Fibroblast of skin of abdomen (primary cell): Measurements from ENCODE around the gene PLS3. TPM values are rescaled to one million over a fixed set of nuclear protein-coding genes. Genes with fewer than 3 reads are reported as not detected.
"Not testable (repeated sequence)": the region's sequence is repeated elsewhere in the genome, so short reads cannot be mapped to it uniquely, and the experiment has no call there.

Experiments used
- DNase-seq: peaks from one replicate; pipeline ENCODE4 v3.0.0-alpha.2; 2013
- polyA plus RNA-seq, 2 experiments: library from polyadenylated mRNA; unstranded; fragments of 120-200 nt; gene quantifications; one replicate each; pipeline ENCODE4 v1.2.1, GENCODE V29; 2013; ENCODE audit not compliant: insufficient read length in 2 of 2

PLS3 gene, protein sequence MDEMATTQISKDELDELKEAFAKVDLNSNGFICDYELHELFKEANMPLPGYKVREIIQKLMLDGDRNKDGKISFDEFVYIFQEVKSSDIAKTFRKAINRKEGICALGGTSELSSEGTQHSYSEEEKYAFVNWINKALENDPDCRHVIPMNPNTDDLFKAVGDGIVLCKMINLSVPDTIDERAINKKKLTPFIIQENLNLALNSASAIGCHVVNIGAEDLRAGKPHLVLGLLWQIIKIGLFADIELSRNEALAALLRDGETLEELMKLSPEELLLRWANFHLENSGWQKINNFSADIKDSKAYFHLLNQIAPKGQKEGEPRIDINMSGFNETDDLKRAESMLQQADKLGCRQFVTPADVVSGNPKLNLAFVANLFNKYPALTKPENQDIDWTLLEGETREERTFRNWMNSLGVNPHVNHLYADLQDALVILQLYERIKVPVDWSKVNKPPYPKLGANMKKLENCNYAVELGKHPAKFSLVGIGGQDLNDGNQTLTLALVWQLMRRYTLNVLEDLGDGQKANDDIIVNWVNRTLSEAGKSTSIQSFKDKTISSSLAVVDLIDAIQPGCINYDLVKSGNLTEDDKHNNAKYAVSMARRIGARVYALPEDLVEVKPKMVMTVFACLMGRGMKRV
- 235 TPM for polyA plus RNA-seq (2013, experiment 1 of 2; ENCODE audit: insufficient read length)
- 236 TPM for polyA plus RNA-seq (2013, experiment 2 of 2; ENCODE audit: insufficient read length)

GRCh38 chrX:115560978-115561604 lies at the start of gene PLS3:
Gene PLS3, plus strand, starts transcription at chrX:115561174. Its CDS starts 49,077 bp downstream, at chrX:115610251.
- peak; percentile 90 for DNase-seq

- no peak for DNase-seq
Measured at GRCh38 chrX:115518113-115518512, 42.9 kb upstream of the PLS3 start.

GRCh38 chrX:115521741-115522140 lies 39.2 kb upstream of the PLS3 start:
- no peak for DNase-seq

GRCh38 chrX:115522952-115523351 lies 38.0 kb upstream of the PLS3 start:
- no peak for DNase-seq

- DNase-seq = no peak
Measured at GRCh38 chrX:115525486-115525885, 35.5 kb upstream of the PLS3 start.

GRCh38 chrX:115531818-115532403 lies 29.1 kb upstream of the PLS3 start:
- peak; percentile 18 for DNase-seq

DNA sequence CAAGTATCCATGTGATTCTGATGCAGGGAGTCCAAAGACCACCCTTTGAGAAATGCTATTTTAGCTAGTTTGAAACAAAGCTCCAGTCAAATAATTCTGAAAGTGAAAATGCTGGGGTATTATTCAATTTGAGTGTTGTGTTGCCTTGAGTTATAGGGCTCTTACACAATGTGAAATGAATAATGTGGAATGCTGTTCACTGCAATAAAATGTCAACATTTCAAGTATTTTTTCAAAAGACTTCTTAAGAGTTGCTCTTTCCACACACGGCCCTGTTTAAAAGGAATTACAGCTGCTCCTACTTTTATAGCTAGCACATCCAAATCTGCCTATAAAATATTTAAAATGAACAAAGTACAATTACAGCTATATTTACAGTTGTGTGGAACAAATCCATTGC lies 27.5 kb upstream of the PLS3 start:
- DNase-seq = peak; percentile 56

- no peak for DNase-seq
Measured at GRCh38 chrX:115534383-115534782, 26.6 kb upstream of the PLS3 start.

DNA sequence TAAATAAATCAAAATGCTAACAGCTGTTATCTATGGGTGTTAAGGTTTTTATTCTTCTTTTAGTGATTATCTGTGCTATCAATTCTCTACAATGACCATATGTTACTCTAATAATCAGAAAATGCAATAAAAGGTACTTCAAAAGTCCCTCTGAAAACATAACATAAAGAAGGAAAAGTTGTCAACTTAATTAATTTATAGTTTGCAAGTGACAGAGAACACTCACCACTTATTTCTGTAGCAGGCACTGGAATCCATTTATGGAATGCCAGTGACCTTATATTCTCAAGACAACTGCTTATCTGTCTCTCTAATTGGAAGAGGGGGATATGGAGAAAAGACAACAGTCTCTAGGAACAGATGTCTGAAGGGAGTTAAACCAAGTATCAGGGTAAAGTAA lies 25.6 kb upstream of the PLS3 start:
- DNase-seq = no peak

- DNase-seq = no peak
Measured at GRCh38 chrX:115535844-115536243, 25.1 kb upstream of the PLS3 start.

DNA sequence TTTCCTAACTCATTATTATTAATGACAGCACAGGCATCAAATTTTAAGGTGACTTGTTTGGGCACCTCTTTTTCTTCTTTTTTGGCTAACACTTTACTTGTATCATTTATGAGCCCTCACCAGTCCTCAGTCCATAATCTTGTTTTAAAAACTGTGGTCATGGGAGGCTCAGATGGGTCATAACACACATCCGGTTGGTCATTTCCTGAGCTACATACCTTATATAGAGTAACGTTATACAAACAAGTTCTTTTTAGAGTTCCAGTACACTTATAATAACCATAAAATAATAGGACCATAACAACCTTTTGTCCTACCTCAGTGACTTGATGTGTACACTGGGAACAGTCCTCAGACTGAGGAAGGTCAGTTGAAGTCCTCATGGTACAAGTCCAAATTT lies 21.1 kb upstream of the PLS3 start:
- DNase-seq = no peak

- not testable (repeated sequence) for DNase-seq
Measured at GRCh38 chrX:115541045-115541444, 19.9 kb upstream of the PLS3 start.

GRCh38 chrX:115547448-115547847 lies 13.5 kb upstream of the PLS3 start:
- no peak for DNase-seq

DNA sequence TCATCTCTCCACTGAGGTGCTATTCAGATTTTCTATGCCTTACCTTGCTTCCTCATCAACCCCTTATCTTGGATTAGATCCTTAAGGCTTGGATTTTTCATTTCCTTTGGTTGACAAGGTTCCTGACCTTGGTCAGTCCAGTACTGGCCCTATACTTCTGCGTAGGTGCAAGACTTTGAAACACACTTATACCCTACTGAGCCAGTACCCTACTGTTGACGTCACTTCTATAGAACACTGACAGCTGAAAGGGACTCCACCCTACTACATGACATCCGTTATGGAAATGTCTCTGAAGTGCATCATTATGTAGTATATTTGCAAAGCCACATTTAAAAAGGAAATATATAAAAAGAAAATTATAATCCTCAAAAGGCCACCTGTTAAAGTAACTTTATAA lies 12.0 kb upstream of the PLS3 start:
- no peak for DNase-seq

DNA sequence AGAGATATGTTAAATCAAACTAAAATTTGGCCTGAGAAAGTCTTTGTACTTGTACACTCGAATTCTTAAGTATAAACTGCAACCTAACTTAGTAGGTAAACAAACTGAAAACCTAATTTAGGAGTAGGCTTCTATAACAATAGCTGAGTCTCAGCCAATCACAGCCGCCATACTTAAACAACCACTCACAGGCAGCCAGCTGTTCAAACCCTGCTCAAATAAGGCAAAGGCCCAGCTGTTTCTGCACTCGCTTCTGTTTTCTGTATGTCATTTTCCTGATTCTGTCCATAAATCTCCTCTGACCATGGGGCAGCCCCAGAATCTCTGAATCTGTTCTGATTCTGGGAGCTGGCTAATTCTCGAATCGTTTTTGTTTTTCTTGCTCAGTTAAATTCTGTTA lies 7.8 kb upstream of the PLS3 start:
- no peak for DNase-seq

DNA sequence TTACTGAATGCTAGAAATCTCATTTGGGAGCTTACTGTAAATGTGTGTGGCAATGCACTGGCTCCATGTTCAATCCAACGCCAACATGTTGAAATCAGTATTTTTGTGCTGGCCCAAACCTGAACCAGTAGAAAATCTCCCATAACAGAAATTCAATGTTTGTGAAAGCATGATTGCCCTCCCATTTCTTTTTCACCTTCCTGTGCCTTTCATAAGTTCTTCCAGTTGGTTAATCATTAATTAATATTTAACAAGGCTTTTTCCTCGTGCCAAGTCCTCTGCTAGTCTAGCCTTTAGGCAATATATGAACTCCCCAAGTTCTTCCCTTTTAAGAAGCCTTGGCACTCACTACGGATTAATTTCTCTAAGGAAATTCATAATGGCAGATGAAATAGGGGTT lies 1.3 kb upstream of the PLS3 start:
- DNase-seq = no peak

- no peak for DNase-seq
Measured at GRCh38 chrX:115560211-115560977, 580 bp upstream of the PLS3 start.

DNA sequence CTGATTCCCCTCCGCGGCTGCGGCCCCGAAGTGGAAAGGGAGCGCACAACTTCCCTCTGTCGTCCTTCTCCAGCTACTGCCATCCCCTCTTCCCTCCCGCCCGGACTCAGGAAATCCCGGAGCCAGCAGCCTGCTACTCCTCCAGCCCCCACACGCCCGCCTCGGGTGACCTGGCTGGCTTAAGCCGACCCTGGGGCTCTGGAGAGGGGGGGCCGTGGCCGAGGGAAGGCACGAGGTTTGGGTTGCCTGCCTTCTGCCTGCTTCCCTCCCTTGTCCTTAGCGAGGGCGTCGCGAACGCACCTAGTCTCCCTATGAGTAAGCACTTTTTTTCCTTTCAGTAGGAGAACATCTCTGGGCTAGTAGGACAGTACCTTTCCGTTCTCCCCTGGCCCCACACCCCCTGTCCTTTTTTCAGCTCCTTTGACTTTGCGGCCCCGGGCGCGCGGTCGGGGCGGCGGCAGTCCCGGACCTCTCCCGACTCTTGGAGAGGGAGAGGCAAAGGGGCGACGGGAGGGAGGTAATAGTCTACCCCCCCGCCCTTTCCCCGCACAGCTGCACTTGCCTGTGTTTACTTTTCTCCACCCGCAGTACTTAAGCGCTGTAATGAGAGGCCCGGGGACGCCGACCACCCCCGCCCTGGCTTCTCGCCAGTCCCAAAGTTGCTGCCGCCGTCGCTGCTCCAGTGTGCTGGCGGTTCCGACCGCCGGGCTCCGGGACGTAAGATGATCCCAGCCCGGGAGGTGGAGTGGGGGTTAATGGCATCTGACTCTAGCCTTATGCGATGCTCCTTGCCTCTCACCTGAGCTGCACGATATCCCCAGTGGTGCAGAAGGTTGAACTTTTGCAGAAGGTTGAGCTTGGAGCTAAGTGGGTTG lies 868 bp downstream of the PLS3 start:
- peak; percentile 37 for DNase-seq

GRCh38 chrX:115562480-115562847 lies 1.5 kb downstream of the PLS3 start:
- peak; percentile 49 for DNase-seq

DNA sequence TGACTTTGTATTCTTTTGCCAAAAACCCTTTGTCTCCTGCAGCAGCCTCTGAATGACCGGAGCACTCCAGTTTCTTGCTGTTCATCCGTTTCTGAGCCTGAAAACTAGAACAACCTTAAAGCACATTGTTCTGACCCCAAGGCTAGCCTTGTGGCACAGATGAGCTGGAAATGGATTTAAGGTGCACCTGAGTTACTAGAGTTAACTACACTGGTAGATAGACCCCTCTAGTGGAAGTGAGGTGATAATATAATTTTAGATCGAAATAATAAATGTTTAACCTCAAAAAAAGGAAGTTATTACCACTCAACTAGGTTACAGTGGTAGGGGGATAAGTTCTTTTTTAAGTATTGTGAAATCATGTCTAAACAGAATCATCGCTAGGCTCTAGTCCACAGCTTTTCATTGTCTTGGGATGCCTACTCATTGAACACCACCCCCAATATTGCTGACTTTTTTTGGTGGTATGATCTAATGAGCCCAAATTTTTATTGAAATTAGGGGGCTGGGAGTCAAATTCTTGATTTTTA lies 2.7 kb downstream of the PLS3 start:
- no peak for DNase-seq

- DNase-seq = no peak
Measured at GRCh38 chrX:115564243-115564642, 3.3 kb downstream of the PLS3 start.
